Natural killer cell treated with Interleukin-12 subunit alpha and Interleukin-12 subunit beta and Interleukin-15 and Interleukin-18, amount 100 ng/mL, for 72 hours (primary cell): ENCODE results near the gene OR1J1. TPM values are rescaled to one million over a fixed set of nuclear protein-coding genes. Genes with fewer than 3 reads are reported as not detected.

Source experiments
- ATAC-seq, 2 donors: fragments of 150-1000 bp; cut with Tn5 transposase in 1 of 2; sonication (Bioruptor Pico), chemical (Tn5 transposase) in 1 of 2; 2 replicates each; pipeline ENCODE4 v1.10.0; 2021
- DNase-seq: peaks from one replicate; pipeline ENCODE4 v3.0.0; 2022; ENCODE audit warnings: low spot score
- H3K27ac Mint-ChIP-seq, 2 donors: 1 replicate in 1 of 2; 2 replicates in 1 of 2; pipeline ENCODE4 v1.8.0; 2022; ENCODE audit warnings: mixed read lengths in 2 of 2, mild to moderate bottlenecking in 1 of 2, moderate library complexity in 1 of 2
- H3K27me3 Mint-ChIP-seq, 2 donors: 1 replicate in 1 of 2; 2 replicates in 1 of 2; pipeline ENCODE4 v1.8.0; 2022; ENCODE audit warnings: mixed read lengths in 2 of 2
- H3K36me3 Mint-ChIP-seq: one replicate; pipeline ENCODE4 v1.8.0; 2022; ENCODE audit warnings: mixed read lengths
- H3K4me1 Mint-ChIP-seq, 2 donors: 1 replicate in 1 of 2; 2 replicates in 1 of 2; pipeline ENCODE4 v1.8.0; 2022; ENCODE audit warnings: low read depth in 2 of 2, mixed read lengths in 2 of 2, mild to moderate bottlenecking in 1 of 2
- H3K4me3 Mint-ChIP-seq: one replicate; pipeline ENCODE4 v1.8.0; 2022; ENCODE audit warnings: mixed read lengths
- H3K9me3 Mint-ChIP-seq: 2 replicates; pipeline ENCODE4 v1.8.0; 2022; ENCODE audit warnings: mixed read lengths
- total RNA-seq, 2 donors: library from RNA; stranded (reverse); gene quantifications; one replicate each; pipeline ENCODE4 v1.2.3, GENCODE V29; 2022

The OR1J1 gene
- total RNA-seq, 2 donors from 2014 or later: not detected

GRCh38 chr9:122464633-122465567, 12.8 kb downstream of the OR1J1 start:
- Mint-ChIP-seq H3K27ac (peak overlapping the region; percentile 89 to 96), H3K4me1 (peaks cover 6 to 7% of the 10 kb centered on the region in 2 donors), H3K36me3 (no peaks in the 10 kb centered on the region), H3K27me3 (peaks cover 26 to 34% of the 10 kb centered on the region in 2 donors), H3K4me3 (peak overlapping the region; percentile 87), H3K9me3 (no peaks in the 10 kb centered on the region)
- ATAC-seq (peak; percentile 66 to 80), DNase-seq (peak; percentile 74)

GRCh38 chr9:122463828-122464632, 13.7 kb downstream of the OR1J1 start:
- no peaks in the 10 kb centered on the region for H3K36me3 Mint-ChIP-seq
- no peaks in the 10 kb centered on the region for H3K9me3 Mint-ChIP-seq
- ATAC-seq (peak; percentile 38 to 48), DNase-seq (no peak)
- peak overlapping the region; percentile 89 to 96 for H3K27ac Mint-ChIP-seq
- peak overlapping the region; percentile 87 for H3K4me3 Mint-ChIP-seq
- peaks cover 6 to 7% of the 10 kb centered on the region in 2 donors for H3K4me1 Mint-ChIP-seq
- H3K27me3 Mint-ChIP-seq: peaks cover 21 to 36% of the 10 kb centered on the region in 2 donors

GRCh38 chr9:122457787-122458186, 19.9 kb downstream of the OR1J1 start:
- H3K36me3 Mint-ChIP-seq: no peaks in the 10 kb centered on the region
- DNase-seq (no peak), ATAC-seq (no peak)
- no peak overlapping the region for H3K4me3 Mint-ChIP-seq
- no peaks in the 10 kb centered on the region for H3K4me1 Mint-ChIP-seq
- no peaks in the 10 kb centered on the region for H3K9me3 Mint-ChIP-seq
- no peak overlapping the region for H3K27ac Mint-ChIP-seq
- H3K27me3 Mint-ChIP-seq: peaks cover 45 to 65% of the 10 kb centered on the region in 2 donors

DNA sequence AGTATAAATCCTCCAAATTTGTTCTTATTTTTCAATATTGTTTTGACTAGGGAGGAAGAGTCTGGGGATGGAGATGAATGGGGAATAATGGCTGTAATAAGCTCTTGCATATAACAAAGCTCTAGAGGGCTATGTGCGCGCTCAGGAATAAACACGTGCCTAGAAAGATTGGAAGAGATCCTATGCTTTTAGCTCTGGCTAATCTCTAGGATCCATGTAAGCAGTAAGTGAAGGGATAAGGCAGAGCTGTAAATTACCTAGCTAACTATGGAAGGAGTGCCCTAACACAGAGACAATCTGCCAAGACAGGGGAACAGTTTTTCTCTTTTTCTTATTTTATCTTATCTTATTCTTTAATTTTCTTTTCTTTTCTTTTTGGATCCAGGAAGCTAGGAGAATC, 21.6 kb downstream of the OR1J1 start:
- H3K9me3 Mint-ChIP-seq: no peaks in the 10 kb centered on the region
- no peak for DNase-seq
- peaks cover 37 to 48% of the 10 kb centered on the region in 2 donors for H3K27me3 Mint-ChIP-seq
- H3K27ac Mint-ChIP-seq: no peak overlapping the region
- H3K36me3 Mint-ChIP-seq: no peaks in the 10 kb centered on the region
- no peaks in the 10 kb centered on the region for H3K4me1 Mint-ChIP-seq
- no peak for ATAC-seq
- H3K4me3 Mint-ChIP-seq: no peak overlapping the region

DNA sequence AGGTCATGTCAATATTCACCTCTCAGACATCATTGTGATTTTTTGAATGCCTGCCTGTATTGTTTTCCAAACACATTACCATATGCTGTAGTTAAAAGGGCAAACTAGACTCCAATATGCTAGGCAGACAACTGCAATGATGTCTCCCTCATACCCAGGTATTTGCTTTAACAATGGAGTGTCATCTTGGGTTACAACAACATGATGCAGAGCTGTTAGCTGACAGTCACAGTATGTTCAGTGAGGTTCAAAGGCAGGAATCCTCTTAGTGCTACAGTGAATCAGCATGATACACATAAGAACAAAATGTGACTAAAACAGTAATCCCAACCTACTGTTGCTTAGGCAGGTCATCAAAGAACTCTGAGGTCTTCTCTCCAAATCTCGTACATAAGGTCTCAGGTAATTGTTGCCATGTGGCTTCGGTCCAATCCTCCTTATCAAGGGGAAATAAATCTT, 24.0 kb downstream of the OR1J1 start:
- Mint-ChIP-seq H3K4me1 (no peaks in the 10 kb centered on the region), H3K9me3 (no peaks in the 10 kb centered on the region), H3K27ac (no peak overlapping the region), H3K27me3 (peaks cover 29 to 33% of the 10 kb centered on the region in 2 donors), H3K4me3 (no peak overlapping the region), H3K36me3 (no peaks in the 10 kb centered on the region)
- DNase-seq (no peak), ATAC-seq (no peak)

- Mint-ChIP-seq H3K9me3 (no peaks in the 10 kb centered on the region), H3K4me3 (no peak overlapping the region), H3K36me3 (no peaks in the 10 kb centered on the region), H3K27me3 (peaks cover 29 to 52% of the 10 kb centered on the region in 2 donors), H3K27ac (no peak overlapping the region), H3K4me1 (no peaks in the 10 kb centered on the region)
- DNase-seq (no peak), ATAC-seq (no peak)
These were observed 30.8 kb downstream of the OR1J1 start for GRCh38 chr9:122446819-122447484.

- H3K4me3 Mint-ChIP-seq: no peak overlapping the region
- peaks cover 37 to 60% of the 10 kb centered on the region in 2 donors for H3K27me3 Mint-ChIP-seq
- ATAC-seq: no peak
- H3K27ac Mint-ChIP-seq: no peak overlapping the region
- DNase-seq: no peak
- no peaks in the 10 kb centered on the region for H3K9me3 Mint-ChIP-seq
- no peaks in the 10 kb centered on the region for H3K36me3 Mint-ChIP-seq
- no peaks in the 10 kb centered on the region for H3K4me1 Mint-ChIP-seq
These were observed 32.5 kb downstream of the OR1J1 start for GRCh38 chr9:122445155-122445749.

DNA sequence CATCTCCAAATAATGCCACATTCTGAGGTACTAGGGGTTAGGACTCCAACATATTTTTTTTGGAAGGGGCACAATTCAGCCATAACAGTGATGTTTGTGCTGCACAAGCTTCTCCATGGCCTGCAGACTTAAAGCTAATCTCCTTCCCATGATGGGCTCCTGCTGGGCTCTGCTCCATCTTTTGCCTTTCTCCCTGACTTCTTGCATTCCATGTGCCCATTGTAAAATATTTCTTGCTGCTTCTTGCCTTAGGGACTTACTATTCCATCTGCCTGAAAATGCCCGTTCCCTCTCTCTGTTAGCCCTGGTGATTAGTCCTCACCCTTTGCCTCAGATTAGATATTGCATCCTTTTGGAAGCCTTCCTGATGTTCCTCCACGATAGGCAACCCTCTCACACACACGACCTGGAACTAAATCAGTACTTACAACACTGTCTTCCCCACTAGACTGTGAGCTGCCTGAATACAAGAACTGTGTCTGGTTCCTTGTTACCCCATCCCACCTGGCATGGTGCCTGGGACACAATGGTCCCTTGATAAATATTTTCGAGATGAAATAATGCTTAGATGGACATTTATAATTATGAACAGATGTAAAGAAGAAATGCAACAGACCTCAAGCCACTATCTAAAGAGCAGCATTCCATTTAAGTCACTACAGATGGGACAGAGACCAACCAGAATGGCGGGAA, 33.5 kb downstream of the OR1J1 start:
- DNase-seq: no peak
- H3K9me3 Mint-ChIP-seq: no peaks in the 10 kb centered on the region
- H3K27ac Mint-ChIP-seq: no peak overlapping the region
- no peak for ATAC-seq
- no peak overlapping the region for H3K4me3 Mint-ChIP-seq
- peaks cover 37 to 60% of the 10 kb centered on the region in 2 donors for H3K27me3 Mint-ChIP-seq
- no peaks in the 10 kb centered on the region for H3K4me1 Mint-ChIP-seq
- H3K36me3 Mint-ChIP-seq: no peaks in the 10 kb centered on the region

GRCh38 chr9:122442568-122442967, 35.2 kb downstream of the OR1J1 start:
- Mint-ChIP-seq H3K36me3 (no peaks in the 10 kb centered on the region), H3K4me1 (no peaks in the 10 kb centered on the region), H3K4me3 (no peak overlapping the region), H3K27ac (no peak overlapping the region), H3K9me3 (no peaks in the 10 kb centered on the region), H3K27me3 (peaks cover 32 to 56% of the 10 kb centered on the region in 2 donors)
- ATAC-seq (no peak), DNase-seq (no peak)

Other genes with a start within 250 kb of the OR1J1 start
- not detected for gene LHX6, start 249.0 kb downstream of the OR1J1 start, total RNA-seq
- gene RBM18, start 213.1 kb downstream of the OR1J1 start, total RNA-seq: 10 to 100 TPM; 29.0 to 34.4 TPM
- 10 to 100 TPM; 41.7 to 60.9 TPM for gene MRRF, start 213.0 kb downstream of the OR1J1 start, total RNA-seq
- under 1 TPM; 0.69 to 0.89 TPM for gene PTGS1, start 106.9 kb downstream of the OR1J1 start, total RNA-seq
- not detected for gene OR1J2, start 32.9 kb upstream of the OR1J1 start, total RNA-seq
- gene OR1J4, start 41.2 kb upstream of the OR1J1 start, total RNA-seq: not detected
- gene OR1N1, start 49.4 kb upstream of the OR1J1 start, total RNA-seq: not detected
- not detected for gene OR1N2, start 75.2 kb upstream of the OR1J1 start, total RNA-seq
- under 1 TPM in 1 of 2 donors, not detected in 1; 0.45 TPM for gene OR1L8, start 105.5 kb upstream of the OR1J1 start, total RNA-seq
- gene OR1Q1, start 136.8 kb upstream of the OR1J1 start, total RNA-seq: not detected
- gene OR1B1, start 179.7 kb upstream of the OR1J1 start, total RNA-seq: not detected
- gene OR1L1, start 183.8 kb upstream of the OR1J1 start, total RNA-seq: not detected
- gene OR1L3, start 197.2 kb upstream of the OR1J1 start, total RNA-seq: not detected
- gene OR1L4, start 246.1 kb upstream of the OR1J1 start, total RNA-seq: not detected